Ovary (tissue), 3 donors: ENCODE measurements around the gene ESYT2.

Source experiments
- EP300 ChIP-seq: sonication (generic); formaldehyde crosslinking; IDR thresholded peaks from one replicate; pipeline ENCODE4 v1.6.1; 2017; ENCODE audit warnings: antibody characterized with exemption
- TF ChIP-seq, protein P1 (sequence below), 3 donors: fragments of 450-650 bp in 2 of 3; fragments of 200-600 bp in 1 of 3; IDR thresholded peaks; one replicate each; pipeline versions ENCODE4 v1.5.1 to v1.8.0; 2016 to 2022; ENCODE audit warnings: antibody characterized with exemption in 3 of 3, mild to moderate bottlenecking in 1 of 3
- donor health status: DM: no; HTN: no; CAD: no.

DNA sequence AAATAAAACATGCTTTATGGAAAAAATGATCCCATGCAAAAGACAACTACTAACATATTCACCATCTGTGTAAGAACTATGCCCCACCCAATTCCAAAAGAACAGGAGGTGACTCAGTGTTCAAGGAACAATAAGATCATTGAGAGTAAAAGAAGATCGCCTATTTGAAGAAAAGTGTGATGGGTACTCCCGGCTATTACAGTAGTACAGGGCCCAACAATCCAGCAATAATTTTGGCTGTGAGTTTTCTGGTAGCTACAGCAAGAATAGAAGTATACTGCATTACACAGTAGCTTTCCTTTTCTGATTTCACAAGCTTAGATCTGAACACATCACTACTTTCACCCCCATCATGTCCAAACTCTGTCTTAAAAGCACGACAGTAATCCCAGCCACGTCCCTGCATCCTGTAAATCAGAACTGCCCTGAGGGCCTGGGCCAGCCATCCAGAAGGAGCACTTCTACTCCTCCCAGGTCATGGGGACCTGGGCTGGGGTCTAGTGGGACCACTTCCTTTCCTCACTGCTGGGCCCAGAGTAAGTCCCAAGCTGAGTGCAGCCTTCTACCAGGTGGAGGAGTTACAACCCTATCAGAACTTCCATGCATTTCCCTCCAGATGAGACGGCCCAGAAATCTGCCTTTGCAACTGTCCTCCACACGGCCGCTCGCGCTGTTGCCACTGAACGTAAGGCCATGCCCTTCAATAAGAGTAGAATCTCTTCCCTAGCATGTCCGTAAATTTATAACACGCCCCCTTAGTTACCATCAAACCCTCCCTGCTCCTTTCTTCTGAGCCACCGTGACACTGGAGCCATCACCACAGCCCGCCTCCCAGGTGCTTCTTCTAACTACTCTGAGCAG, 7.9 kb downstream of the ESYT2 start:
- TF ChIP-seq, protein P1, sequence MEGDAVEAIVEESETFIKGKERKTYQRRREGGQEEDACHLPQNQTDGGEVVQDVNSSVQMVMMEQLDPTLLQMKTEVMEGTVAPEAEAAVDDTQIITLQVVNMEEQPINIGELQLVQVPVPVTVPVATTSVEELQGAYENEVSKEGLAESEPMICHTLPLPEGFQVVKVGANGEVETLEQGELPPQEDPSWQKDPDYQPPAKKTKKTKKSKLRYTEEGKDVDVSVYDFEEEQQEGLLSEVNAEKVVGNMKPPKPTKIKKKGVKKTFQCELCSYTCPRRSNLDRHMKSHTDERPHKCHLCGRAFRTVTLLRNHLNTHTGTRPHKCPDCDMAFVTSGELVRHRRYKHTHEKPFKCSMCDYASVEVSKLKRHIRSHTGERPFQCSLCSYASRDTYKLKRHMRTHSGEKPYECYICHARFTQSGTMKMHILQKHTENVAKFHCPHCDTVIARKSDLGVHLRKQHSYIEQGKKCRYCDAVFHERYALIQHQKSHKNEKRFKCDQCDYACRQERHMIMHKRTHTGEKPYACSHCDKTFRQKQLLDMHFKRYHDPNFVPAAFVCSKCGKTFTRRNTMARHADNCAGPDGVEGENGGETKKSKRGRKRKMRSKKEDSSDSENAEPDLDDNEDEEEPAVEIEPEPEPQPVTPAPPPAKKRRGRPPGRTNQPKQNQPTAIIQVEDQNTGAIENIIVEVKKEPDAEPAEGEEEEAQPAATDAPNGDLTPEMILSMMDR (IDR thresholded peaks at IDR 0.05): no peak
- TF ChIP-seq EP300: no peak
